ENCODE results near the gene CRB1. TPM values are rescaled to one million over a fixed set of nuclear protein-coding genes. Genes with fewer than 3 reads are reported as not detected.
"Not testable (repeated sequence)": the region's sequence is repeated elsewhere in the genome, so short reads cannot be mapped to it uniquely, and the experiment has no call there.

CRB1 gene
- total and polyA plus RNA-seq, 4 donors: 0.03 to 0.55 (median 0.30) TPM

DNA sequence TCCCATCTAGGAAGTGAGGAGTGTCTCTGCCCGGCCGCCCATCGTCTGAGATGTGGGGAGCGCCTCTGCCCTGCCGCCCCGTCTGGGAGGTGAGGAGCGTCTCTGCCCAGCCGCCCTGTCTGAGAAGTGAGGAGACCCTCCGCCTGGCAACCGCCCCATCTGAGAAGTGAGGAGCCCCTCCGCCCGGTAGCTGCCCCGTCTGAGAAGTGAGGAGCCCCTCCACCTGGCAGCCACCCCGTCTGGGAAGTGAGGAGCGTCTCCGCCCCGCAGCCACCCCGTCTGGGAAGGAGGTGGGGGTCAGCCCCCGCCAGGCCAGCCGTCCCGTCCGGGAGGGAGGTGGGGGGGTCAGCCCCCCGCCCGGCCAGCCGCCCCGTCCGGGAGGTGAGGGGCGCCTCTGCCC is 137.6 kb downstream of the CRB1 start:
- not testable (repeated sequence) for H3K27ac ChIP-seq (ENCODE audit: low read depth in 1 of 2, low read length in 1 of 2); H3K27me3 ChIP-seq (ENCODE audit: control insufficient read depth in 3 of 3, insufficient read depth in 3 of 3, low read length in 2 of 3); H3K36me3 ChIP-seq (ENCODE audit: control insufficient read depth in 4 of 4, insufficient read depth in 4 of 4, low read length in 4 of 4); H3K9me3 ChIP-seq (ENCODE audit: control insufficient read depth in 4 of 4, insufficient read depth in 3 of 4, low read length in 3 of 4); DNase-seq; H3K9ac ChIP-seq (ENCODE audit: insufficient read depth in 1 of 2, low read length in 2 of 2); H3K4me1 ChIP-seq (ENCODE audit: control insufficient read depth in 5 of 5, insufficient read depth in 5 of 5, low read length in 5 of 5); H3K4me3 ChIP-seq; ATAC-seq (ENCODE audit: insufficient read depth, low FRiP score)
- WGBS, 2 donors: 87 to 98% methylated on average over 12 to 25 of the region's 28 CpGs

DNA sequence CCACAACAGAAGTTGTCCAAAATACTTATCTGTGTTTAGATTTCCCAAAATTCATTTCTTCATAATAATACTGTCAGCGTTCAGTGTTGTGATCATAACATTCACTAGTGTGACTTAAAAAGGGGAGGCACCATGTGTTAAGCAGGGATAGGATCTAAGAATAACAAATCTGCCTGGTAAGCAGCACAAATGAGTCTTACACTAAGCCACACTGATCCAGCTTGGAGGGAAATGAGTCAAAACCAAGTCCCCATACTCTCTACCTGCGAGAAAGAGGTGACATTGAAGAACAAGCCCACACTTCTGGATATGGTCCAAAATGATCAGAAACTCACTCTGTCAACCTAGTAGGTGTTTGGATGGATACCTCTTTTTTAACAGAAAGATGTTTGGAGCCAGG is 145.5 kb downstream of the CRB1 start:
- WGBS, 2 donors: 74 to 78% methylated on average over 2 of the region's 2 CpGs
- H3K36me3 ChIP-seq (ENCODE audit: control insufficient read depth in 4 of 4, insufficient read depth in 4 of 4, low read length in 4 of 4): no peaks in the 10 kb centered on the region
- TF ChIP-seq, protein P1, sequence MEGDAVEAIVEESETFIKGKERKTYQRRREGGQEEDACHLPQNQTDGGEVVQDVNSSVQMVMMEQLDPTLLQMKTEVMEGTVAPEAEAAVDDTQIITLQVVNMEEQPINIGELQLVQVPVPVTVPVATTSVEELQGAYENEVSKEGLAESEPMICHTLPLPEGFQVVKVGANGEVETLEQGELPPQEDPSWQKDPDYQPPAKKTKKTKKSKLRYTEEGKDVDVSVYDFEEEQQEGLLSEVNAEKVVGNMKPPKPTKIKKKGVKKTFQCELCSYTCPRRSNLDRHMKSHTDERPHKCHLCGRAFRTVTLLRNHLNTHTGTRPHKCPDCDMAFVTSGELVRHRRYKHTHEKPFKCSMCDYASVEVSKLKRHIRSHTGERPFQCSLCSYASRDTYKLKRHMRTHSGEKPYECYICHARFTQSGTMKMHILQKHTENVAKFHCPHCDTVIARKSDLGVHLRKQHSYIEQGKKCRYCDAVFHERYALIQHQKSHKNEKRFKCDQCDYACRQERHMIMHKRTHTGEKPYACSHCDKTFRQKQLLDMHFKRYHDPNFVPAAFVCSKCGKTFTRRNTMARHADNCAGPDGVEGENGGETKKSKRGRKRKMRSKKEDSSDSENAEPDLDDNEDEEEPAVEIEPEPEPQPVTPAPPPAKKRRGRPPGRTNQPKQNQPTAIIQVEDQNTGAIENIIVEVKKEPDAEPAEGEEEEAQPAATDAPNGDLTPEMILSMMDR (IDR thresholded peaks at IDR 0.05; ENCODE audit: control extremely low read depth, extremely low read depth): no peak
- no peak overlapping the region for H3K9ac ChIP-seq (ENCODE audit: insufficient read depth in 1 of 2, low read length in 2 of 2)
- H3K4me3 ChIP-seq: no peak overlapping the region
- DNase-seq (no peak), ATAC-seq (ENCODE audit: insufficient read depth, low FRiP score) (no peak)
- no peaks in the 10 kb centered on the region for H3K9me3 ChIP-seq (ENCODE audit: control insufficient read depth in 4 of 4, insufficient read depth in 3 of 4, low read length in 3 of 4)
- no peak overlapping the region for H3K27ac ChIP-seq (ENCODE audit: low read depth in 1 of 2, low read length in 1 of 2)
- H3K27me3 ChIP-seq (ENCODE audit: control insufficient read depth in 3 of 3, insufficient read depth in 3 of 3, low read length in 2 of 3): no peaks in the 10 kb centered on the region
- H3K4me1 ChIP-seq (ENCODE audit: control insufficient read depth in 5 of 5, insufficient read depth in 5 of 5, low read length in 5 of 5): peaks cover 0 to 3% (median 0%) of the 10 kb centered on the region in 5 donors

DNA sequence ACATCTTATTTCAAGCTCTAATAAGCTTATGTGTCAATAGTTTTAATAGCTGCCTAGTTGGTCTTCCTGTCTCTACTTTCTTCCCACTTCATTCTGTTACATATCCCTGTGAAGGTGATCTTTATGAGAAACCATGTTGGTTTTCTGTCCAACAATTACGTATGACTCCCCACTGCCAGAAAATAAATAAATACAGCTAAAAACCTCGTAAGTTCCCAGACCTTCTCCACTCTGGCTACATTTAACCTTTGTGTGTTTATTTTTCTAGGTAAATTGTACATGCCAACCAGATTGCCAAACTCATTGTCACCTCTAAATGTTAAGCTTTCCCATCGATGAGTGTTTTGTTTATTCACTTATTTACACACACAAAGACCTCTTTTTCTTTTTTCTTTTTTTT is 147.2 kb downstream of the CRB1 start:
- H3K4me1 ChIP-seq (ENCODE audit: control insufficient read depth in 5 of 5, insufficient read depth in 5 of 5, low read length in 5 of 5): peaks cover 0 to 3% (median 0%) of the 10 kb centered on the region in 5 donors
- no peaks in the 10 kb centered on the region for H3K9me3 ChIP-seq (ENCODE audit: control insufficient read depth in 4 of 4, insufficient read depth in 3 of 4, low read length in 3 of 4)
- TF ChIP-seq, protein P1 (IDR thresholded peaks at IDR 0.05; ENCODE audit: control extremely low read depth, extremely low read depth): no peak
- H3K4me3 ChIP-seq: no peak overlapping the region
- ATAC-seq (ENCODE audit: insufficient read depth, low FRiP score) (no peak), DNase-seq (no peak)
- no peak overlapping the region for H3K9ac ChIP-seq (ENCODE audit: insufficient read depth in 1 of 2, low read length in 2 of 2)
- no peaks in the 10 kb centered on the region for H3K27me3 ChIP-seq (ENCODE audit: control insufficient read depth in 3 of 3, insufficient read depth in 3 of 3, low read length in 2 of 3)
- H3K27ac ChIP-seq (ENCODE audit: low read depth in 1 of 2, low read length in 1 of 2): no peak overlapping the region
- WGBS, 2 donors: 73 to 76% methylated on average over 3 of the region's 3 CpGs
- H3K36me3 ChIP-seq (ENCODE audit: control insufficient read depth in 4 of 4, insufficient read depth in 4 of 4, low read length in 4 of 4): no peaks in the 10 kb centered on the region

DNA sequence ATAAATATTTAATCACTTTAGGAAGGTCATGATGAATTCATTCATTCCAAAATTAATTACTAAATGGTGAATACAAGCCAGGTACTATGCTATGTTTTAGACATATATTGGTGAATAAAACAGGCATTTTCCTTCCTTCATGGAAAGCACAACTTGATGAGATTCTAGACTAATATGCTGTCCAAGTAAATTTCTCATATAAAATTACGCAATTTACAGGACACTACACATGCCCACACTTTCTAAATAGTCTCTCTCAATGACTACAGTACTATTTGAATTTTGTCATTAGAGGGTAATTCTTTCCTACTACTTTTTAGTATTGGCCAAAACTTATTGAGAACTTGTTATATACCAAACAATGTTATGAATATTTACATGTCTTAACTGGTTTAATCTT is 150.6 kb downstream of the CRB1 start:
- ATAC-seq (ENCODE audit: insufficient read depth, low FRiP score): no peak
- 87 to 93% methylated on average over 1 of the region's 1 CpG for WGBS, 2 donors
- H3K27me3 ChIP-seq (ENCODE audit: control insufficient read depth in 3 of 3, insufficient read depth in 3 of 3, low read length in 2 of 3): no peaks in the 10 kb centered on the region
- H3K4me1 ChIP-seq (ENCODE audit: control insufficient read depth in 5 of 5, insufficient read depth in 5 of 5, low read length in 5 of 5): peaks cover 0 to 5% (median 0%) of the 10 kb centered on the region in 5 donors
- no peak overlapping the region for H3K27ac ChIP-seq (ENCODE audit: low read depth in 1 of 2, low read length in 1 of 2)
- TF ChIP-seq, protein P1 (IDR thresholded peaks at IDR 0.05; ENCODE audit: control extremely low read depth, extremely low read depth): no peak
- no peak overlapping the region for H3K4me3 ChIP-seq
- no peaks in the 10 kb centered on the region for H3K36me3 ChIP-seq (ENCODE audit: control insufficient read depth in 4 of 4, insufficient read depth in 4 of 4, low read length in 4 of 4)
- H3K9ac ChIP-seq (ENCODE audit: insufficient read depth in 1 of 2, low read length in 2 of 2): no peak overlapping the region
- no peak for DNase-seq
- no peaks in the 10 kb centered on the region for H3K9me3 ChIP-seq (ENCODE audit: control insufficient read depth in 4 of 4, insufficient read depth in 3 of 4, low read length in 3 of 4)

Data from lung (tissue), 12 donors.